NT2/D1 (cell line): ENCODE data around the gene SMIM35.

Experiments used
- YY1 ChIP-seq: IDR thresholded peaks from 2 replicates; pipeline ENCODE4 v1.6.1; 2011; ENCODE audit not compliant: insufficient read length, insufficient read depth
- ZNF274 ChIP-seq: IDR thresholded peaks from 2 replicates; pipeline ENCODE4 v1.6.1; 2011; ENCODE audit warnings: mild to moderate bottlenecking, low read depth, low read length

DNA sequence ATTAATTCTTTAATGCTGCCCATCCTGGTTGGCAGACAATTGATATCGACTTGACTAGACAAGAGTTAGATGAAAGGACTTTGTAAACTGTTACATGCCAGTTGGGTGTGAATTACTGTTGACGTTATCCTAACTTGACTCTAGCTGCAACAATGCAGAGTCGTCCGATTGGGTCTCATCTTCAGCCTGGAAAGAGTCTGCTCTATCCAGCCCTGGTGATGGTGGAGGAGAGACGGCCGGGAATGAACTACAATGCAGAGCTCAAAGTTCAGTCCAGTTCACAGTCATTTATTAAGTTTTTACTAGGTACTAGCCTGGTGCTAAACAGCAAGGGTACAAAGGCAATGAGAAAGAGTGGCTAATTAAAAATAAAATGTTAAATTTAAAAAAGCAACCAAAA lies 4.9 kb upstream of the SMIM35 start:
- TF ChIP-seq ZNF274 (no peak), YY1 (no peak)
